HepG2 (cell line): Measurements from ENCODE around the gene ZFYVE27. TPM values are rescaled to one million over a fixed set of nuclear protein-coding genes. Genes with fewer than 3 reads are reported as not detected.
A peak's percentile ranks its signal among the peaks of the same experiment; 100 is the strongest.

Source experiments
- BHLHE40 ChIP-seq: IDR thresholded peaks from 2 replicates; pipeline ENCODE4 v1.6.1; 2011; ENCODE audit warnings: low read length, improper control_type of control experiment
- HNF4G ChIP-seq, 2 experiments: sonication (generic) in 1 of 2; formaldehyde crosslinking in 1 of 2; IDR thresholded peaks; 2 replicates each; pipeline versions ENCODE4 v1.4.0 to v1.6.1; 2011 to 2020; ENCODE audit warnings: borderline replicate concordance in 2 of 2, low read depth in 2 of 2, mild to moderate bottlenecking in 2 of 2, low read length in 1 of 2, missing genetic modification reagents in 1 of 2, moderate library complexity in 1 of 2
- MED8 ChIP-seq: sonication (generic); formaldehyde crosslinking; IDR thresholded peaks from 2 replicates; pipeline ENCODE4 v1.8.1; 2023; ENCODE audit warnings: mild to moderate bottlenecking, missing genetic modification reagents; ENCODE audit not compliant: insufficient replicate concordance
- NCOR1 ChIP-seq: fragments of 200-600 bp; sonication (generic); IDR thresholded peaks from 2 replicates; pipeline ENCODE4 v1.7.0; 2017; ENCODE audit warnings: antibody characterized with exemption, low read length, borderline replicate concordance
- NFIB ChIP-seq: sonication (generic); formaldehyde crosslinking; IDR thresholded peaks from 2 replicates; pipeline ENCODE4 v1.9.0; 2021; ENCODE audit warnings: missing genetic modification reagents, mild to moderate bottlenecking, borderline replicate concordance
- PAWR ChIP-seq: sonication (generic); formaldehyde crosslinking; IDR thresholded peaks from 2 replicates; pipeline ENCODE4 v1.4.0; 2020; ENCODE audit warnings: missing genetic modification reagents, mild to moderate bottlenecking, borderline replicate concordance
- ZBTB20 ChIP-seq: sonication (generic); formaldehyde crosslinking; IDR thresholded peaks from 2 replicates; pipeline ENCODE4 v1.8.1; 2023; ENCODE audit warnings: missing genetic modification reagents, low read depth, mild to moderate bottlenecking, borderline replicate concordance
- ZBTB3 ChIP-seq: sonication (generic); formaldehyde crosslinking; IDR thresholded peaks from 2 replicates; pipeline ENCODE4 v1.4.0; 2020; ENCODE audit warnings: low read depth, mild to moderate bottlenecking, moderate library complexity, missing genetic modification reagents, borderline replicate concordance
- ZNF234 ChIP-seq: sonication (generic); formaldehyde crosslinking; conservative IDR thresholded peaks from 2 replicates; pipeline ENCODE4 v1.5.1; 2020; ENCODE audit warnings: mild to moderate bottlenecking, missing genetic modification reagents
- ZNF589 ChIP-seq: sonication (generic); formaldehyde crosslinking; conservative IDR thresholded peaks from 2 replicates; pipeline ENCODE4 v1.8.0; 2022; ENCODE audit warnings: mild to moderate bottlenecking, moderate library complexity, missing genetic modification reagents
- ZNF775 ChIP-seq: sonication (generic); formaldehyde crosslinking; IDR thresholded peaks from 2 replicates; pipeline ENCODE4 v1.4.0; 2020; ENCODE audit warnings: missing genetic modification reagents, mild to moderate bottlenecking, moderate library complexity, borderline replicate concordance
- polyA plus RNA-seq, 8 experiments: library from polyadenylated mRNA; depleted of rRNA in 3 of 8; stranded (reverse) in 7 of 8; unstranded in 1 of 8; fragments of >200 nt; fragmentation: Illumina TruSeq in 4 of 8; extraction: Trizol in 4 of 8; gene quantifications; 2 replicates each; pipeline versions ENCODE4 v1.2.1 to v1.2.3, GENCODE V29; 2011 to 2016; ENCODE audit warnings: low read depth in 4 of 8, missing spikeins in 1 of 8, mixed read lengths in 1 of 8; ENCODE audit not compliant: insufficient read depth in 1 of 8
- total RNA-seq, 5 experiments: library from RNA; depleted of rRNA; stranded (reverse); fragments of >200 nt; fragmentation: Illumina TruSeq; extraction: Trizol; gene quantifications; 2 replicates each; pipeline ENCODE4 v1.2.3, GENCODE V29; 2016; ENCODE audit warnings: low read depth in 1 of 5
- TF ChIP-seq, protein P1 (sequence below): sonication (generic); formaldehyde crosslinking; IDR thresholded peaks from 2 replicates; pipeline ENCODE4 v1.4.0; 2020; ENCODE audit warnings: mild to moderate bottlenecking, missing genetic modification reagents
- TF ChIP-seq, protein P2 (sequence below): sonication (generic); formaldehyde crosslinking; IDR thresholded peaks from 2 replicates; pipeline ENCODE4 v1.4.0; 2020; ENCODE audit warnings: mild to moderate bottlenecking, missing genetic modification reagents
- TF ChIP-seq, protein P3 (sequence below): sonication (generic); formaldehyde crosslinking; IDR thresholded peaks from 2 replicates; pipeline ENCODE4 v1.4.0; 2020; ENCODE audit warnings: missing genetic modification reagents

Gene ZFYVE27
- total and polyA plus RNA-seq, 2 of the 13 experiments (the other 11 are each of a cell fraction or from before 2014, with no cell fraction given), result 19.7 to 20.5 TPM

DNA sequence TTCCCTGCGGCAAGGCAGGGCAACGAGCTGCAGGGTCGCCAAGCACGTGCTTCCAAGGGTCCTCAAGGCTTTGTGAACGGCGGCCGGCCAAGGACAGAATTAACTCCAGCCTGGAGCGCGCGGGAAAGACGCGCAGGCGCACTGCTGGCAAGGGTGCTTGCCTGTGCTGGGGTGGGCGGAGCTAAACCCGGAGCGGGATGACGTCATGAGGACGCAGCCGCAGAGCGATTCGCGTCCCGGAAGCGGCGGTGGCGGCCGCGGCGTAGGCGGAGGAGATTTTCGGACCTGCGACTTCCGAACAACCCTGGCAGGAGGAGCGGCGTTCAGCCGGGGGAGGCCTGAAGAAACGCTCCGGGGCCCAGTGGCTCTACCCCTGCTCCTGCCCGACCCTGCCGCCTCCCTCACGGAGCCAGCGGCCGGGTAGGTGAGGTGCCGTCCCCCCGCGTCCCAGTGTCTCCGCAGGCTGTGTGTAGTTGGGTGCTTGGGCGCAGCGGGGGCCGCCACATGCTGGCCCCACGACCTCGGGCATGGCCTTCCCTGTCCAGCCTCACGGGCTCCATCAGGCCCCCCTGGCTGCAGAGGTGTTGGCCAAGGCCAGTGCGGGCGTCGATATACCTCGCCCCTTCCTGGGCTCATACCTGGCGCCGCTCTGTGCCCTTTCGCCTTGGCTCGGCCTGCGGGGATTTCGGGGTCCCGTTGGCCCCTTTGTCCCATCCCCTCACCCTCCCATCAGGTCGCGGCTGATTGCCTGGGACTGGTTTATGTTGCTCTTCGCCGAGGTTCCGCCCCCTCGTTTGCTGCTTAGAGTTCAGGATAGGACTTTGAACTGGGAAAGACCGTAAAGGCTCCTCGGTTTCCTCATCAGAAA is at the start of gene ZFYVE27 (continued):
- TF ChIP-seq, protein P1, sequence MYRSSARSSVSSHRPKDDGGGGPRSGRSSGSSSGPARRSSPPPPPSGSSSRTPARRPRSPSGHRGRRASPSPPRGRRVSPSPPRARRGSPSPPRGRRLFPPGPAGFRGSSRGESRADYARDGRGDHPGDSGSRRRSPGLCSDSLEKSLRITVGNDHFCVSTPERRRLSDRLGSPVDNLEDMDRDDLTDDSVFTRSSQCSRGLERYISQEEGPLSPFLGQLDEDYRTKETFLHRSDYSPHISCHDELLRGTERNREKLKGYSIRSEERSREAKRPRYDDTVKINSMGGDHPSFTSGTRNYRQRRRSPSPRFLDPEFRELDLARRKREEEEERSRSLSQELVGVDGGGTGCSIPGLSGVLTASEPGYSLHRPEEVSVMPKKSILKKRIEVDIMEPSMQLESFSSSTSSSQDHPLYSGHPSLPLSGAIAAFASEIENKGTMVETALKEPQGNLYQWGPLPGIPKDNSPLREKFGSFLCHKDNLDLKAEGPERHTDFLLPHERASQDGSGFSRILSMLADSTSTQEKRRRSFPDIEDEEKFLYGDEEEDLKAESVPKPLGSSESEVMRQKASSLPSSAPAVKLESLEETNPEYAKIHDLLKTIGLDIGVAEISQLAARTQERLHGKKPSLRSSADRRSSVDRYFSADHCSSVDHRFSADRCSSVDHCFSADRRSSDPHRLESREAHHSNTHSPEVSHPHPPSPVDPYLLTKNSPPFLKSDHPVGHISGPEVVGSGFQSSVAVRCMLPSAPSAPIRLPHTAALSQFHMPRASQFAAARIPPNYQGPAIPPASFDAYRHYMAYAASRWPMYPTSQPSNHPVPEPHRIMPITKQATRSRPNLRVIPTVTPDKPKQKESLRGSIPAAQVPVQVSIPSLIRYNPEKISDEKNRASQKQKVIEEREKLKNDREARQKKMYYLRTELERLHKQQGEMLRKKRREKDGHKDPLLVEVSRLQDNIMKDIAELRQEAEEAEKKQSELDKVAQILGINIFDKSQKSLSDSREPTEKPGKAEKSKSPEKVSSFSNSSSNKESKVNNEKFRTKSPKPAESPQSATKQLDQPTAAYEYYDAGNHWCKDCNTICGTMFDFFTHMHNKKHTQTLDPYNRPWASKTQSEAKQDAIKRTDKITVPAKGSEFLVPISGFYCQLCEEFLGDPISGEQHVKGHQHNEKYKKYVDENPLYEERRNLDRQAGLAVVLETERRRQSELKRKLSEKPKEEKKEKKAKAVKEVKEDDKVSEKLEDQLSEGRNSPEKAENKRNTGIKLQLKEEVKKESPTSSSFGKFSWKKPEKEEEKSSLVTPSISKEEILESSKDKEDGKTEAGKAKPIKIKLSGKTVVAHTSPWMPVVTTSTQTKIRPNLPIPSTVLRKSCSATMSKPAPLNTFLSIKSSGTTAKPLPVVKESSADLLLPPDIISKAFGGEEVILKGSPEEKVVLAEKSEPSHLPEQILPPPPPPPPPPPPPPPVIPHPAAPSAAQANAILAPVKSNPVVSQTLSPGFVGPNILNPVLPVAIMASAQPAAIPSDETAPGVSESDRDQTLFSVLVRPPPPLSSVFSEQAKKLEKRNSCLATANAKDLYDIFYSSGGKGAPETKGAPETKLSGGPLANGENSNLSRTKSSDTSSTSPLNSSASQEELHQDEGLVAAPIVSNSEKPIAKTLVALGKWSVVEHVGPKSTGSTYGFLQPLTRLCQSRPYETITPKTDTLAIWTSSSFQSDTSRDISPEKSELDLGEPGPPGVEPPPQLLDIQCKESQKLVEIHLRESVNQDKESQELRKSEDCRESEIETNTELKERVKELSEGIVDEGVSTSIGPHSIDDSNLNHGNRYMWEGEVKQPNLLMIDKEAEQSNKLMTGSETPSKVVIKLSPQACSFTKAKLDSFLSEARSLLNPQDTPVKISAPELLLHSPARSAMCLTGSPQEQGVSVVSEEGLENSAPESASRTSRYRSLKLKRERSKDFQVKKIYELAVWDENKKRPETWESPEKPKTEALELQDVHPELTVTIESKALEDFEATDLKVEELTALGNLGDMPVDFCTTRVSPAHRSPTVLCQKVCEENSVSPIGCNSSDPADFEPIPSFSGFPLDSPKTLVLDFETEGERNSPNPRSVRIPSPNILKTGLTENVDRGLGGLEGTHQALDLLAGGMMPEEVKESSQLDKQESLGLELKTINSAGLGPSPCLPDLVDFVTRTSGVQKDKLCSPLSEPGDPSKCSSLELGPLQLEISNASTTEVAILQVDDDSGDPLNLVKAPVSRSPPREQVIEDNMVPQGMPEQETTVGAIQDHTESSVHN (CRISPR knock-in tag), result peak; percentile 99
- TF ChIP-seq, protein P2, sequence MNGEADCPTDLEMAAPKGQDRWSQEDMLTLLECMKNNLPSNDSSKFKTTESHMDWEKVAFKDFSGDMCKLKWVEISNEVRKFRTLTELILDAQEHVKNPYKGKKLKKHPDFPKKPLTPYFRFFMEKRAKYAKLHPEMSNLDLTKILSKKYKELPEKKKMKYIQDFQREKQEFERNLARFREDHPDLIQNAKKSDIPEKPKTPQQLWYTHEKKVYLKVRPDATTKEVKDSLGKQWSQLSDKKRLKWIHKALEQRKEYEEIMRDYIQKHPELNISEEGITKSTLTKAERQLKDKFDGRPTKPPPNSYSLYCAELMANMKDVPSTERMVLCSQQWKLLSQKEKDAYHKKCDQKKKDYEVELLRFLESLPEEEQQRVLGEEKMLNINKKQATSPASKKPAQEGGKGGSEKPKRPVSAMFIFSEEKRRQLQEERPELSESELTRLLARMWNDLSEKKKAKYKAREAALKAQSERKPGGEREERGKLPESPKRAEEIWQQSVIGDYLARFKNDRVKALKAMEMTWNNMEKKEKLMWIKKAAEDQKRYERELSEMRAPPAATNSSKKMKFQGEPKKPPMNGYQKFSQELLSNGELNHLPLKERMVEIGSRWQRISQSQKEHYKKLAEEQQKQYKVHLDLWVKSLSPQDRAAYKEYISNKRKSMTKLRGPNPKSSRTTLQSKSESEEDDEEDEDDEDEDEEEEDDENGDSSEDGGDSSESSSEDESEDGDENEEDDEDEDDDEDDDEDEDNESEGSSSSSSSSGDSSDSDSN (CRISPR knock-in tag), result peak; percentile 72
- TF ChIP-seq ZNF234 (CRISPR knock-in tag) (peak; percentile 71; the same call in 1 of the 2 replicates), ZBTB20 (CRISPR knock-in tag) (peak; percentile 84; the same call in 1 of the 2 replicates), ZBTB3 (CRISPR knock-in tag) (no peak), ZNF775 (CRISPR knock-in tag) (0 out of 2 replicates have a peak, but pooled peaks have one; percentile 67), PAWR (CRISPR knock-in tag) (peak; percentile 91), NFIB (CRISPR knock-in tag) (peak; percentile 60), NCOR1 (peak; percentile 75; the same call in 1 of the 2 replicates), MED8 (peak; percentile 51), ZNF589 (CRISPR knock-in tag) (peak; percentile 97), HNF4G (IDR thresholded peaks at IDR 0.05; ENCODE audit: borderline replicate concordance, low read depth, low read length) (peak; percentile 68), HNF4G (CRISPR knock-in tag; IDR thresholded peaks at IDR 0.05; ENCODE audit: borderline replicate concordance, low read depth) (peak; percentile 52), BHLHE40 (peak; percentile 54)
- TF ChIP-seq, protein P3, sequence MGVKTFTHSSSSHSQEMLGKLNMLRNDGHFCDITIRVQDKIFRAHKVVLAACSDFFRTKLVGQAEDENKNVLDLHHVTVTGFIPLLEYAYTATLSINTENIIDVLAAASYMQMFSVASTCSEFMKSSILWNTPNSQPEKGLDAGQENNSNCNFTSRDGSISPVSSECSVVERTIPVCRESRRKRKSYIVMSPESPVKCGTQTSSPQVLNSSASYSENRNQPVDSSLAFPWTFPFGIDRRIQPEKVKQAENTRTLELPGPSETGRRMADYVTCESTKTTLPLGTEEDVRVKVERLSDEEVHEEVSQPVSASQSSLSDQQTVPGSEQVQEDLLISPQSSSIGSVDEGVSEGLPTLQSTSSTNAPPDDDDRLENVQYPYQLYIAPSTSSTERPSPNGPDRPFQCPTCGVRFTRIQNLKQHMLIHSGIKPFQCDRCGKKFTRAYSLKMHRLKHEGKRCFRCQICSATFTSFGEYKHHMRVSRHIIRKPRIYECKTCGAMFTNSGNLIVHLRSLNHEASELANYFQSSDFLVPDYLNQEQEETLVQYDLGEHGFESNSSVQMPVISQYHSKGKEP (CRISPR knock-in tag), result peak; percentile 93
